CD4-positive, alpha-beta T cell treated with Interleukin-15 for 4 hours (primary cell): ENCODE results near the gene SNTB2.
"Not testable (repeated sequence)": the region's sequence is repeated elsewhere in the genome, so short reads cannot be mapped to it uniquely, and the experiment has no call there.

Source experiments
- DNase-seq: peaks from one replicate; pipeline ENCODE4 v3.0.0-alpha.2; 2020; ENCODE audit warnings: low spot score

The SNTB2 gene

GRCh38 chr16:69186642-69187445 is at the start of gene SNTB2:
Gene SNTB2, plus strand, starts transcription at chr16:69187164. Its CDS starts 3 bp downstream, at chr16:69187167.
- DNase-seq: peak; percentile 74

- no peak for DNase-seq
These were observed 48.4 kb upstream of the SNTB2 start for GRCh38 chr16:69138608-69139007.

GRCh38 chr16:69139464-69139863 is 47.5 kb upstream of the SNTB2 start:
- not testable (repeated sequence) for DNase-seq

GRCh38 chr16:69141014-69141413 is 46.0 kb upstream of the SNTB2 start:
- DNase-seq: no peak

- DNase-seq: no peak
These were observed 45.0 kb upstream of the SNTB2 start for GRCh38 chr16:69141936-69142335.

- no peak for DNase-seq
These were observed 43.8 kb upstream of the SNTB2 start for GRCh38 chr16:69143116-69143515.

- no peak for DNase-seq
These were observed 41.3 kb upstream of the SNTB2 start for GRCh38 chr16:69145658-69146057.

GRCh38 chr16:69149621-69150020 is 37.3 kb upstream of the SNTB2 start:
- DNase-seq: not testable (repeated sequence)

- DNase-seq: peak; percentile 76
These were observed 36.7 kb upstream of the SNTB2 start for GRCh38 chr16:69150146-69150865.

GRCh38 chr16:69157196-69157595 is 29.8 kb upstream of the SNTB2 start:
- no peak for DNase-seq

- no peak for DNase-seq
These were observed 26.8 kb upstream of the SNTB2 start for GRCh38 chr16:69160192-69160591.

- no peak for DNase-seq
These were observed 21.4 kb upstream of the SNTB2 start for GRCh38 chr16:69165584-69165983.

- peak; percentile 14 for DNase-seq
These were observed 20.6 kb upstream of the SNTB2 start for GRCh38 chr16:69166221-69166833.

GRCh38 chr16:69166946-69167930 is 19.7 kb upstream of the SNTB2 start:
- DNase-seq: no peak

GRCh38 chr16:69169051-69169450 is 17.9 kb upstream of the SNTB2 start:
- DNase-seq: no peak

GRCh38 chr16:69169607-69170352 is 17.2 kb upstream of the SNTB2 start:
- no peak for DNase-seq

- DNase-seq: no peak
These were observed 15.5 kb upstream of the SNTB2 start for GRCh38 chr16:69171325-69172084.

GRCh38 chr16:69176033-69176800 is 10.7 kb upstream of the SNTB2 start:
- DNase-seq: no peak

GRCh38 chr16:69179328-69180010 is 7.5 kb upstream of the SNTB2 start:
- no peak for DNase-seq
